ENCODE data around the gene EFHD2.

EFHD2 gene

GRCh38 chr1:15422871-15423270 lies 13.2 kb downstream of the EFHD2 start:
- Histone ChIP-seq H3K79me2 (ENCODE audit: insufficient read depth, low read length) (peaks cover 15% of the 10 kb centered on the region; the same call in 1 of the 2 replicates), H3K36me3 (ENCODE audit: low read length) (no peaks in the 10 kb centered on the region), H3K9ac (ENCODE audit: low read length) (no peak overlapping the region)

GRCh38 chr1:15423355-15424077 lies 13.8 kb downstream of the EFHD2 start:
- Histone ChIP-seq H3K36me3 (ENCODE audit: low read length) (no peaks in the 10 kb centered on the region), H3F3A (ENCODE audit: insufficient read depth) (no peaks in the 10 kb centered on the region), H3K9me2 (replicated peaks; ENCODE audit: insufficient read depth, low read length) (no peaks in the 10 kb centered on the region), H3K4me2 (ENCODE audit: low read depth, low read length, poor library complexity, severe bottlenecking) (no peak overlapping the region), H2AFZ (ENCODE audit: low read depth, low read length, severe bottlenecking) (no peak overlapping the region), H3K9ac (ENCODE audit: low read length) (no peak overlapping the region), H3K27me3 (ENCODE audit: low read length) (no peaks in the 10 kb centered on the region), H3K79me2 (ENCODE audit: insufficient read depth, low read length) (peaks cover 15% of the 10 kb centered on the region; the same call in 1 of the 2 replicates), H3K4me3 (ENCODE audit: insufficient read depth, low read length, poor library complexity, severe bottlenecking) (no peak overlapping the region), H3K27ac (ENCODE audit: low read depth, low read length) (no peak overlapping the region), H3K9me3 (ENCODE audit: insufficient read depth, low read length) (no peaks in the 10 kb centered on the region), H4K20me1 (ENCODE audit: low read depth, low read length) (no peaks in the 10 kb centered on the region; the same call in 1 of the 2 replicates)
- TF ChIP-seq CTCF (IDR thresholded peaks at IDR 0.05; ENCODE audit: insufficient read depth, low read length, poor library complexity, severe bottlenecking) (no peak), EZH2phosphoT487 (conservative IDR thresholded peaks at IDR 0.05; ENCODE audit: low read length) (no peak)

More at GRCh38 chr1:15422871-15423270, 13.2 kb downstream of the EFHD2 start:
- H3K27ac ChIP-seq (ENCODE audit: low read depth, low read length), result no peak overlapping the region
- no peaks in the 10 kb centered on the region; the same call in 1 of the 2 replicates for H4K20me1 ChIP-seq (ENCODE audit: low read depth, low read length)
- TF ChIP-seq CTCF (IDR thresholded peaks at IDR 0.05; ENCODE audit: insufficient read depth, low read length, poor library complexity, severe bottlenecking) (no peak), EZH2phosphoT487 (conservative IDR thresholded peaks at IDR 0.05; ENCODE audit: low read length) (no peak)
- H2AFZ ChIP-seq (ENCODE audit: low read depth, low read length, severe bottlenecking), result no peak overlapping the region
- H3F3A ChIP-seq (ENCODE audit: insufficient read depth), result no peaks in the 10 kb centered on the region
- no peak overlapping the region for H3K4me2 ChIP-seq (ENCODE audit: low read depth, low read length, poor library complexity, severe bottlenecking)
- no peaks in the 10 kb centered on the region for H3K9me2 ChIP-seq (replicated peaks; ENCODE audit: insufficient read depth, low read length)
- H3K4me3 ChIP-seq (ENCODE audit: insufficient read depth, low read length, poor library complexity, severe bottlenecking), result no peak overlapping the region
- no peaks in the 10 kb centered on the region for H3K9me3 ChIP-seq (ENCODE audit: insufficient read depth, low read length)
- H3K27me3 ChIP-seq (ENCODE audit: low read length), result no peaks in the 10 kb centered on the region

- H3K9me3 ChIP-seq (ENCODE audit: insufficient read depth, low read length), result no peaks in the 10 kb centered on the region
- H3K4me3 ChIP-seq (ENCODE audit: insufficient read depth, low read length, poor library complexity, severe bottlenecking), result no peak overlapping the region
- peaks cover 15% of the 10 kb centered on the region; the same call in 1 of the 2 replicates for H3K79me2 ChIP-seq (ENCODE audit: insufficient read depth, low read length)
- H3K4me2 ChIP-seq (ENCODE audit: low read depth, low read length, poor library complexity, severe bottlenecking), result no peak overlapping the region
- H3K9ac ChIP-seq (ENCODE audit: low read length), result no peak overlapping the region
- H3K27me3 ChIP-seq (ENCODE audit: low read length), result no peaks in the 10 kb centered on the region
- H3K36me3 ChIP-seq (ENCODE audit: low read length), result no peaks in the 10 kb centered on the region
- no peaks in the 10 kb centered on the region for H3K9me2 ChIP-seq (replicated peaks; ENCODE audit: insufficient read depth, low read length)
- H3F3A ChIP-seq (ENCODE audit: insufficient read depth), result no peaks in the 10 kb centered on the region
- H2AFZ ChIP-seq (ENCODE audit: low read depth, low read length, severe bottlenecking), result no peak overlapping the region
- no peaks in the 10 kb centered on the region; the same call in 1 of the 2 replicates for H4K20me1 ChIP-seq (ENCODE audit: low read depth, low read length)
- no peak overlapping the region for H3K27ac ChIP-seq (ENCODE audit: low read depth, low read length)
- no peak for TF ChIP-seq CTCF (IDR thresholded peaks at IDR 0.05; ENCODE audit: insufficient read depth, low read length, poor library complexity, severe bottlenecking)
- no peak for TF ChIP-seq EZH2phosphoT487 (conservative IDR thresholded peaks at IDR 0.05; ENCODE audit: low read length)
These were observed 14.5 kb downstream of the EFHD2 start for GRCh38 chr1:15424146-15424667.
